Left kidney (tissue), 2 donors: ENCODE data around the gene SEMA4D. TPM values are rescaled to one million over a fixed set of nuclear protein-coding genes. Genes with fewer than 3 reads are reported as not detected.
A peak's percentile ranks its signal among the peaks of the same experiment; 100 is the strongest.
"Not testable (repeated sequence)": the region's sequence is repeated elsewhere in the genome, so short reads cannot be mapped to it uniquely, and the experiment has no call there.

Experiments
- DNase-seq: peaks from one replicate; pipeline ENCODE4 v3.0.0-alpha.2; 2013
- polyA plus RNA-seq: library from polyadenylated mRNA; unstranded; fragments of 120-200 nt; gene quantifications from one replicate; pipeline ENCODE4 v1.2.1, GENCODE V29; 2013; ENCODE audit not compliant: insufficient read length

SEMA4D gene
- polyA plus RNA-seq, 1 donor, result 56.0 TPM

DNA sequence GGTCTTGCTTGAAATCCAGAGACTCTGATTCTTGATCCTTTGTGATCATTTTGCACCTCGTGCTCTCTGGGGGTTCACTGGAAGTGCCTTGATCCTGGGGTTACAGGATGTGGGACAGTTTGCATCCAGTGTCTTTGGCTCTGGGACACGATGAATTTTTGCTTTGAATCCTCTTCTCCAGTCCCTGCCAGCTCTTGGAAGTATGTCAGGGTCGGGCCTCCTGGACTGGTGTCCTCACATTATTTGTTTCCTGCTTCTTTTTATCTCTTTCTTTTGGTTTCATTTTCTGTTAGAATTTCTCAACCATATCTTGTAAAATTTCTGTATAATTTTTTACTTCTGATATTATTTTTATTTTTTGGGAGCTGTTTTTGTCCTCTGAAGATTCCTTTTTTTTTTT, 145.5 kb downstream of the SEMA4D start:
- no peak for DNase-seq

DNA sequence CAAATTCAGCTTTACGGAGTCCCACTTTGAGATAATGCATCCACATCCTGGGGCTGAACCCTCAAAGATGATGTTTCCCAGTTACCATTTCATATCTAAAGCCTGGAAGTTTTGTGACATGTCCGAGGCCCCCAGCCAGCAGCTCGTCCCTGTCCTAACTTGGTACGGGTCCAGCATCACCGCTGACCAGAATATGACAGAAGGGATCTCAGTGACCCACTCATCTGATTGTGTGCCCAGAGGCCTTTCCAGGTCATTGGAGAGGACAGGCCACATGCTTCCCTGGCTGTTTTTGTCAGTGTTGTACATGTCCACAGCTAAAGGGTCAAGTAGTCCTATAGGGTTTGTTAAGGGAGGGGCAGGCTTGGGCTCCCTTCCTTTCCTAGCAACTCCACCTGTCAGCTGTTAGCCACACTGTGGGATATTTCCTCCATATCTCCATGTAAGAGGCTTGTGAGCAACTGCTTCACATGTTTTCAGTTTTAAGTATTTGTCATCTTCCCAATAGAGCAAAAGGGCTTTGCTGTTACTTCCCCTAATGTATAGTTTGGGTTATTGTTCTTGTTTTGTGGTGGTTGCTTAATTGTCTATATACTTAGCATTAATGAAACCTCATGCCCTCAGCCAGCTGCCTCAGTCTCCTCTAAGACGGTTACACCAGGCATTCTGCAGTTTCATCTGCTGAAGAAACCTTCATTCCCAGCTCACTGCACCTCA, 146.2 kb downstream of the SEMA4D start:
- DNase-seq, result no peak

DNA sequence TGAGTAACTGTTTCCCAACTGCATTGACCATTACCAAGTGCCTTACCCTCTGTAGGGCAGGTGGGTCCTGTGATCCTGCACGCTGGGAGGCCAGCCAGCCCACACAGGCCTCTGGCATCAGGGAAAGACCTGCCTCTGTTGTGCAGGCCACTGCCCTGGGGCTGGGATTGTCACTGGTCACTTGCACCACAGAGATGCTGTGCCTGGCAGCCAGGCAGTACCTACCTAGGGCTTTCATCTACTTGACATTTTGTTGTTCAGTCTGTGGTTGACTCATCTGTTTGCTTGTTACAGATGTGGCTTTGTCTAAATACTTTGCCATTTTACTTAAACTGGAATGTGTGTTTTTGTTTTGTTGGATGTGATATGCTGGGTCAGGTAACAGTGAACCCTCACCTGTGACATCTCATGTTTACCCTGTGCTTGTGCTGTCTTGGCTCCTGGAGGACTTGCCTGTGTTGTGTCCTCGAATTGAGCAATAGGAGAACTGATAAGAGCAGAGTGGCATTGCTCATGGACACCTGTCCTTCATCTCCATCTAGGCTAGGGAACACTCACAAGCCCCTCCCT, 146.8 kb downstream of the SEMA4D start:
- DNase-seq, result no peak

DNA sequence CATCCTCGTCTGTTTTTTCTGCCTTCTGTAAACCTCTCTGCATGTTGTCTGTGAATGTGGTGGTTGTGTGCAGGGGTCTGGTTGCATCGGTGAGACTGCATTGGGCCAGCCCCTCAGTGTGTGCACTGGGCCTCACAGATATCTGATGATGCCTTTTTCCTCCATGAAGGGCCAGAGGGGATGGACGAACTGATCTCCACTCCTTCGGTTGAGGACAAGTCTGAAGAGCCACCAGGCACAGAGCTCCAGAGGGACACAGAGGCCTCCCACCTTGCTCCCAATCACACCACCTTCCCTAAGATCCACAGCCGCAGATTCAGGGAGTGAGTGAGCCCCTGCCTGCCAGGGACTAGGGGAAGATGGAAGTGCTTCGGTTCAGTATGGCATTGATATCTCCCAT, 148.3 kb downstream of the SEMA4D start:
- no peak for DNase-seq

DNA sequence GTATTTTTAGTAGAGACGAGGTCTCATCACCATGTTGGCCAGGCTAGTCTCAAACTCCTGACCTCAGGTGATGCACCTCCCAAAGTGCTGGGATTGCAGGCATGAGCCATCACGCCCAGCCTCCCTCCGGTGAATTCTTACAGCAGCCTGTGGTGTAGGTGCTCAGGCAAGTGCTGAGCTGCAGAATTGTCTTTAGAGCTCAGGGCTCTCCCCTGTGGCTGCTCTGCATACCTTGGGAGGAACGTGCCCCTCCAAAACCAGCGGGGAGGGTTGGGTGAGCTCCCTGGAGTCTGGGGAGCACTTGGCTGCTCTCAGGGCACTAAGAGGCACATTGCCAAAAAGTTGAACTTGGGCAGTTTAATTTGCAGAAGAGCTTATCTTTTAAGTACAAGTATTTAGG, 150.3 kb downstream of the SEMA4D start:
- DNase-seq, result no peak

DNA sequence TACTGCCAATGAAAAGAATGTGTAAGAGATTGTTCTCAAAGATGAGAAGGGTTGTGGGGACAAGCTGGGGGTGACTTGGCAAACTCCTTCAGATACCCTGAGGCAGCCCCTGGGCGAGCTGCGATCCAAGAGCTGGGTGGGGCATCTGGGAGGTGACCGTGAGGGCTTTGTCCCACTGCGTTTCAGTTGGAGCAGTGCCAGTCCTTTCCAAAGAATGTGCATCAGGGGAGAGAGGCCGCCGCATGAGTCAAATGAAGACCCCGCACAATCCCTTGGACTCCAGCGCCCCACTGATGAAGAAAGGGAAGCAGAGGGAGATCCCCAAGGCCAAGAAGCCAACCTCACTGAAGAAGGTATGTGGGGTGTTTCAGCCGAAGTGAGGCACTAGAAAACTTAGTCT, 151.2 kb downstream of the SEMA4D start:
- no peak for DNase-seq

DNA sequence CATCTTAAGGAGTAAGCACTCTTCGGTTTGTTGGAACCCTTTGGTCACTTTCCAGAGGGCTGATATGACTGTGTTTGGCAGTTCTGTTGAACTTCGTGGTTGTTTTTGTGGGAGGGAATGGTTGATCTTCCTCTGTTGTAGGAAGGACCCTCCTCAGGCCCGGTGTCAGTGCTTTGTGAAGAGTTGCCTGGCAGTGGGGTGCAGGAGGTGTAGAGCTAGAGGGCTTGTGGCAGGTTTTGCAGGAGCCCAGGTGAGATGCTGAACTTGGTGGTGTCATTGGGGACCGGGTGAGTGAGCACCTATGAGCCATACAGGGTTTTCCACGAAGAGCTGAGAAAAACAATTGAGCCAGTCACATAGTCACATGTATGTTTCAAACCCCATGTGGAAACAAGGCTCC, 152.4 kb downstream of the SEMA4D start:
- no peak for DNase-seq

DNA sequence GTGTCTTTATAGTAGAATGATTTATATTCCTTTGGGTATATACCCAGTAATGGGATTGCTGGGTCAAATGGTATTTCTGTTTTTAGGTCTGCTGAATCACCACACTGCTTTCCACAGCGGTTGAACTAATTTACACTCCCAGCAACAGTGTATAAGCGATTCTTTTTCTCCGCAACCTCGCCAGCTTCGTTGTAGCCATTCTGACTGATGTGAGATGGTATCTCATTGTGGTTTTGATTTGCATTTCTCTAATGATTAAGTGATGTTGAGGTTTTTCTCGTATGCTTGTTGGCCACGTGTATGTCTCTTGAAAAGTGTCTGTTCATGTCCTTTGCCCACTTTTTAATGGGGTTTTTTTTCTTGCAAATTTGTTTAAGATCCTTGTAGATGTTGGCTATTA, 154.1 kb downstream of the SEMA4D start:
- not testable (repeated sequence) for DNase-seq

DNA sequence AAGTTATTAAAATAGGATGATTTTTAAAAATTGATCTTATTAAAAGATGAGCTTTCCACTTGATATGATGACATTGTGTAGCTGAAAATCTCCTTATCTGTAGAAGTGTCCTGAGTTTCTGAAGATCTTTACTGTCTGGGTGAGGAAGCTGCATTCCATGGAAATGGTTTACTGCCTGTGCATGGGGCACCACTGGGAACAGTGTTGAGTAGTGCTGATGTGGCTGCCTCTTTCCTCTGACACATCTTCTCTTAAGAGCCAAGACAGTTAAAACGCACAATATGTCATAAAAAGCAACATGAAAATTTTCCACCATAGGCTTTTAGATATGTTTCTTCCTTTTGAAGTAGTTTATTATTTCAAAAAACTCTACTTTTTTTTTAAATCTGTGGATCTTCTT, 155.0 kb downstream of the SEMA4D start:
- DNase-seq, result no peak

DNA sequence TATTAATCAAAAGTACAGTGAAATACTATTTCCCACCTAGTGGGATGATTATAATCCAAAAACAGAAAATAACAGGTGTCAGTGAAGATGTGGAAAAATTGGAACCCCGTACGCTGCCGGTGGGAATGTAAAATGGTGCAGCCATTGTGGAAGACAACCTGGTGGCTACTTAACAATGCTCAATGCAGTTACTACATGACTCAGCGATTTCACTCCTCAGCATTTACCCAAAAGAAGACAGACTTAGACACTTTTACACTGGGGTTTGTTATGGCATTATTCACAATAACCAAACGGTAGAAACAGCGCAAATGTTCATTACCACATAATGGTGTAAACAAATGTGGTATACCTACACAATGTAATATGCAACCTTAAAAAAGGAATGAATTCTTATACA, 155.7 kb downstream of the SEMA4D start:
- no peak for DNase-seq

DNA sequence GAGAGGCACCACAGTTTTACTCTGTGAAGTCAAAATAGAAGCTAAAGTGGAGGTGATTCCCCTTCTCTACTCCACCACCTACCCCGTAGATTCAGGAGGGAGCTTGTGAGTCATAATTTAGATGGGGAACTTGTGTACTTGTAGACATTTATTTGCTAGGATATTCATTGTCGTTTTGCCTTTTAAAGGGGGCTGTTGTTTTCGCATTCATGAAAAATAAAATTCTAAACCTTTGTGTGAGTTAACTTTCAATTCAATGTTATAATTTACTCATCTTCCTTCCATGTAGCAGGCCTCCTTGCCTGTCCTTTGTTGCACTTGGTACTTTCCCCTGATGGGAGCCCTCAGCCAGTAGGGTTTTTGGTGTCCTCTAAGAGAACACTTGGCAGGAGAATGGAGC, 157.6 kb downstream of the SEMA4D start:
- no peak for DNase-seq

DNA sequence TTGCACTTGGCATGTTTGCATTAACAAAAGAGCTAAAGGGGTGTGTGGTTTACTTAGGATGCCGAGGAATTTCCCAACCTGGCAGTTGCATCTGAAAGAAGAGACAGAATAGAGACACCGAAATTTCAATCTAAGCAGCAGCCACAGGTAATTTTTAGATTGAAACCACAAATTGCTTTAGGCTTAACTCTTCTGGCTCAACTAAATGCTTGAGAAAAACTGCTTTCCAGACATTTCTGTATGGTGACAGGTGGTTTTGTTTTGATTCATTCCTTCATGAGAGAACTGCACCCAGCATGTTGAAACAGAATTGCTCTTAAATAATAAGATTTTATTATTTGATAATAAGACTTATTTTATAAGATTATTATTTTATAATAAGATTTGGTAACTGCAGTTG, 158.1 kb downstream of the SEMA4D start:
- DNase-seq, result no peak

DNA sequence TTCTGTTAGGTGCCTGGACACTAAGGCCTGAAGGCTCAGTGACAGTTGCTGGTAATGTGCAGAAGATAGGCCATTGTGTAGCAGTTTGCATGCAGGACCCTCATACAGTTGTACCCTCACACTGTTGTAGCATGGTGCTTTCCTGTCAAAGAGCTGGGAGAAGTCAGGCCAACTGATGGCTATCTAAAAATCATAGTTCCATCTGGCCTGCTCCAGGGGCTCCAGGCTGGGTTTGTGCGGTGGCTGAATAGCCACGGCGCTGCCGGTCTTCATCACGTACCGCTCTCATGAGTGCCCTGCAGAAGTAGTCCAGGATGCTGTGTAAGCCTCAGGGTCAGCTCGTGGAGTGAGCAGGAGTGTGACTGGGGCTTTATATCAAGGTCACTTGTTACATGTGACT, 167.4 kb downstream of the SEMA4D start:
- DNase-seq, result no peak

DNA sequence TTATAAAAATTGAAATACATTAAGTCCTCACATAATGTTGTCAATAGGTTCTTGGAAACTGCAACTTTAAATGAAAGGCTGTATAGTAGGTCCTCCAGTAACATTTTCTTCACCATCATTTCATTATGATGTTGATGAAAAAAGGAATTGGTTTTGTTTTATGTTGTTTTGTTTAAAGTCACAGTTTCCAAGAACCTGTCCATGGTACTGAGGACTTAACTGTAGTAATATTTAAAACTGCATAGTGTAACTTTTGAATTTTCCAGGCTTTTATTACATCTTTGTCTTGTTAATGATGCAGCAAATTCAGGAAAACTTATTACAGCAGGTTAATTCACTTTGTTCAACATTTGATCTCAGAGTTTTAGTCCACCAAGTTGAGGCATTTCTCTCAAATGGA, 168.0 kb downstream of the SEMA4D start:
- DNase-seq, result no peak

DNA sequence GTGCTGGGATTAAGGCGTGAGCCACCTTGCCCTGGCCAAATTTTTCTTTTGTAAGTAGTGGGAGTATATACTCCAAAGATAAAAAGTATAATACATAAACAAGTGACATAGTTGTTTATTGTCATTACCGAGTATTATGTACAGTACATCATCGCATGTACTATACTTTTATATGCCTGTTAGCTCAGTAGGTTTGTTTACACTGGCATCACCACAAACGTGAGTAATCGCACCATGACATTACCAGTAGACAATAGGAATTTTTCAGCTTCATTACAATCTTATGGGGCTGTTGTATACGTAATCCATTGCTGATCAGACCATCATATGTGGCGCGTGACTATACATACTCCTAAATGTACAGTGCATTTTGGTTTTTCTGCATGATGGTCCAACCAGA, 169.8 kb downstream of the SEMA4D start:
- no peak for DNase-seq

DNA sequence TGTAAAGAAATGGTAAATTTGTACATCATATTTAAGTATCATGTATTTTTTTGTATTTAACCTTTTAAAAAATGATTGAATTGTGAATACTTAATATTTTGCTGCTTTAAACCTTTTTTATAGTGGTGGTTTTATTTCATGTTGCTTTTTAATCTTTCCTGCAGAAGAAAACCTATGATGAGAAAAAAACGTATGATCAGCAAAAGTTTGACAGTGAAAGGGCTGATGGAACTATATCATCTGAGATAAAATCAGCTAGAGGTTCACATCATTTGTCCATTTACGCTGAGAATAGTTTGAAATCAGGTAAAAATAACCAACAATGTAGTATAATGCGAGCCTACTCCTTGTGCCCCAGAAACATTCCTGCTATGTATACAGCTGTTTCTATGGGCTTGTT, 172.2 kb downstream of the SEMA4D start:
- no peak for DNase-seq

DNA sequence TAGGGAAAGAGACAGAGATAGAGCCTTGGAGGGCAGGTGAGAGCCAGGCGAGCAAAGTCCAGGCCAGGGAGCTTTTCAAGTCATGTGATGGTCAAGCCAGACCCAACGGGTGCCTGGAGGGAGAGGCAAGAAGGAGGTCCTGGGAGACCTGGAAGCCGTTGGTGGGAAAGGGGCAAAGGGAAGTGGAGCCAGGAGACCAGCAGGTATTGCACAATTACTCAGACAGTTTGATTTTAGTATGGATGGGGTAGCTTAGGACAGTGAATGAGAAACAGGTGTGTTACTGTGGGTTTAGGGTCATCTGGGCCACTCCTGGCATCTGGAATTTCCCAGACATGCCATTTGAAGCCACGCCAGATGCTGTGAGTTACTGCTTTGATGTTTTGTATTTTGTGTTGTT, 174.5 kb downstream of the SEMA4D start:
- DNase-seq, result no peak

DNA sequence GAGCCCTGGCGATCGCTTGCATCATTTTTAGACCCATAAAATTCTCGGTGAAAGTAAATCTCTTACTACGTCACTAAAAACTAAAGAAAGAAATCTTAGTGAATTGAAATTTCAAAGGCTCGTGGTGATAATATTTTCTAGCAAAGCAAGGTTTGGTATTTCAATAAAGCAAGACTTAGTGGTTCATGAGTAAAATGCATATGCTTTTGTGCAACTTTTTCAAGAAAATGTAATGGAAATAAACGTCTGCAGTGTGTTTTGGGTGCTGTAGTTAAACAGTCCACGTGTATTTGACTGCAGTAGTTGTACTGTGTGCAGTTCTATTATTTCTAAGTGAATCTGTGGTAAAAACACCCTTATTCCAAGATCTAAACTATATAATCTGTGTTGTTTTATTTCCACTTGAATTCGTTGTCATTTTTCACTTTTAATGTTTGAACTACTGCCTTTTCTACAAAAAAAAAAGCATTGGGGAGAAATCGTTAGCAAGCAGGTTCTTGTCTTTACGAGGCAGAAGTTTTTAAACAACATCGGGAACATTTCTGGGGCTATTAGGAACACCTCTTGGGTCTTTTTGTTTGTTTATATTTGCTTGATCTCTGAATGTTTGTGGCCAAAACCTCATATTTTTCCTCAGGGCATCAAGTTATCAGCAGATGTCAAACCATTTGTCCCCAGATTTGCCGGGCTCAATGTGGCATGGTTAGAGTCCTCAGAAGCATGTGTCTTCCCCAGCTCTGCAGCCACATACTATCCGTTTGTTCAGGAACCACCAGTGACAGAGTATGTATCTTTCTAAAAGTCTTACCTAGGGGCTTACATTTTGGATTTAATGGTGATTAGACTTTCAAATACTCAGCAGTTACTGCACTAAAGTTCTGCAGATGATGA, 178.7 kb downstream of the SEMA4D start:
- no peak for DNase-seq

DNA sequence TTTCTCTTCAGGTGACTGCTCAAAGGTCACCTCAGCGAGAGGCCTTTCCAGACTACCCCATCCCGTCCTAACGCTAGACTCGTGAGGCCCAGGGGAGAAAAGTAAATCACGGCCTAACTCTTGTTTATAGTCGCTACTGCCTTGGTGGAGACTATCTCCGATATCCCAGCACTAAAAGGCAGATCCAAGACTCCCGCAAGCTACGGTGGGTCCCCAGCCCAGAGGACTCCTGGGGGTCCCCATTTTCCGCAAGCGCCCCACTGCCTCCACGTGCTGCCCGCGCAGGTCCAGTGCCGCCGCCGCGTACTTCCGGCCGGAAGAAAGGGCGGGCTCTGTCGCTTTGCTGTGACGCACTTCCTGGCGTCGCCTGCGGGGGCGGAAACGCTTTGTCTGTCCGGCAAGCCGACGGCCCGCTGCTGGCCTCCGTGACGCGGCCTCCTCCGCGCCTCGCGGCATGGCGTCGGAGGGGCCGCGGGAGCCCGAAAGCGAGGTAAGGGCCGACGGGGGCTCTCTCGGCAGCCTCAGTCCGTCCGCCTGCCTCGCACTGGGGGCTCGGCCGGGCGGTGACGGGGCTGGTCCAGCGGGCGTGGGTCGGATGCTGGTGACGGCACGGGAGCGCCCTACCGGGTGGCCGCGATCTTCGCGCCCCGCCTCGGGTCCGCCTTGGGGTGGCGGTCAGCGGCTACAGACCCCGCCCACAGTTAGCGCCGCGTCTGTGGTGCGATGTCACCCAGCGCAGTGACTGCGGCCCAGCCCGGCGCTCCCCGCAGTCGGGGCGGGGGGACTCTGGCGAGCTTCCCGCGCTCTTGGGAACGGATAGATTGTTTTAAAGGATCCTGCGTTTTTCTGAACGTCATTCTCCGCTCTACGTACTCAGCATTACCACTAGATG, 179.5 kb downstream of the SEMA4D start, which contains the start of gene SECISBP2:
Gene SECISBP2, plus strand, starts transcription at position 378 of the 892 bp plus-strand sequence. Its CDS starts 77 bp downstream, at position 455.
- DNase-seq, result peak; percentile 95

DNA sequence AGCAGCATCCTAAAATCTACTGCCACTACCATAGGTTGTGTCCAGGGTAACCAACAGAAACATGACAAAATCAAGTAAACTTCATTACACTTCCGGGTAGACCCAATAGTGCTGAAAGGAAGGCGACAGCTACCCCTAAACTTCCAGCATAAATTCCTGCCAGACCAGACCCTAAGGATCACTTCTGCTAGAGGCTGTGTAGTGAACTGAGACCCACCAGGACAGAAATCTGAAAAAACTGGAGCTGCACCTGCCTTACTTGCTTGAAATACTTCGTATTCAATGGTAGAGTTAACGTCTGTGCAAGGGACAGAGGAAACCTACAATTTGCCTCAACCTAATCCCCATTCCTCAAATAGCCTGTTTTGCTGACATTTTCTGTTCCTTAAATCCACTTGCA, 180.6 kb downstream of the SEMA4D start:
- DNase-seq, result no peak

DNA sequence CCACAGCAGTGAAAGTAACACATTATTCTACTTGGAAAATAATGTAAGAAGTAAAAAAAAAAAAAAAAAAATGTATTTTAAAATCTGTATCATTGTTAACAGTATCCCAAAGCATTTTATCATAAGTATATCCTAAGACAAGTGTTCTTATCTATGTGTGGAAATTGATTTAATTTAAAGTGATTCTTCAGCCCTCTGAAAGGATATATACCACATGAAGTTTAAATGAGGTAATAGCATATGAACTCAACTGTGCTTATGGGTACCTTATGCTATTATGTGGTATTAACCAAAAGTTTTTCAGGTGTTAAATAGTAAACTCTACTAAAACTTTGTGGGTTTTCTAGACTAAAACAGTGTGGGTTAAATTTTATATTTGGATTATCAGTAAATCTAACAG, 182.4 kb downstream of the SEMA4D start:
- DNase-seq, result no peak

DNA sequence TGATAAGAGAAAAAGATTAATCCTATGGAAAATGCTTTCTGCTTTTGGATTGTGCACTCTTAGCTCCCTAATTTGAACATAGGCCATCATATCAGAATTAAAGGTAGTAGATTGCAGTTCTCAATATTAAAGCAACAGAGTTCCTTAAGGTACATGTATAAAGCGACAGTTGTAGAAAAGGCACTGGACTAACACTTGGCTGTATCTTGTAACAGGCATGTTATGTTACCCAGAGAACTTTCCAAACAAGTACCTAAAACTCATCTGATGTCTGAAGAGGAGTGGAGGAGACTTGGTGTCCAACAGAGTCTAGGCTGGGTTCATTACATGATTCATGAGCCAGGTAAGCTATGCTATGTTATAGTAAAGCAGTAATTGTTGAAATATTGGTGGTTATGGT, 183.0 kb downstream of the SEMA4D start:
- DNase-seq, result no peak
